Stimulated activated CD8-positive, alpha-beta memory T cell treated with anti-CD3 and anti-CD28 coated beads, Interleukin-12 subunit alpha, Interleukin-12 subunit beta, amount 100 ng/mL, for 24 hours (primary cell): ENCODE data around the gene SERPINB2.
"Not testable (repeated sequence)": the region's sequence is repeated elsewhere in the genome, so short reads cannot be mapped to it uniquely, and the experiment has no call there.

Source experiments
- DNase-seq: peaks from one replicate; pipeline ENCODE4 v3.0.0-alpha.2; 2020; ENCODE audit errors: extremely low read depth

SERPINB2 gene

GRCh38 chr18:63936156-63936931 lies 48.8 kb downstream of the SERPINB2 start:
- DNase-seq = no peak

- DNase-seq = no peak
Measured at GRCh38 chr18:63936932-63937393, 49.5 kb downstream of the SERPINB2 start.

DNA sequence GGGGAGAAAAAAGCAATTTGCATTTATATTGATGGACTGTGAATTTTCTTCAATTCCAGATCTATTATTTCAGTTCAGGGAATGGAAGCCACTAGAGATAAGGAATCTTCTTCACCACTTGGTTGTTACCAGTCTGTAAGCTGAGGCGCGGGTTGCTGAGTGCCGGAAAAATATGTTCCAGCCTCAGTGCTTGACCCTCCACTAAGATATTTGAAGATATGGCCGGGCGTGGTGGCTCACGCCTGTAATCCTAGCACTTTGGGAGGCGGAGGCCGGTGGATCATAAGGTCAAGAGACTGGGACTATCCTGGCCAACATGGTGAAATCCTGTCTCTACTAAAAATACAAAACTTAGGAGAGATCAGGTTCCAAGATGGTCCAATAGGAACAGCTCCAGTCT lies 52.5 kb downstream of the SERPINB2 start:
- DNase-seq = no peak

DNA sequence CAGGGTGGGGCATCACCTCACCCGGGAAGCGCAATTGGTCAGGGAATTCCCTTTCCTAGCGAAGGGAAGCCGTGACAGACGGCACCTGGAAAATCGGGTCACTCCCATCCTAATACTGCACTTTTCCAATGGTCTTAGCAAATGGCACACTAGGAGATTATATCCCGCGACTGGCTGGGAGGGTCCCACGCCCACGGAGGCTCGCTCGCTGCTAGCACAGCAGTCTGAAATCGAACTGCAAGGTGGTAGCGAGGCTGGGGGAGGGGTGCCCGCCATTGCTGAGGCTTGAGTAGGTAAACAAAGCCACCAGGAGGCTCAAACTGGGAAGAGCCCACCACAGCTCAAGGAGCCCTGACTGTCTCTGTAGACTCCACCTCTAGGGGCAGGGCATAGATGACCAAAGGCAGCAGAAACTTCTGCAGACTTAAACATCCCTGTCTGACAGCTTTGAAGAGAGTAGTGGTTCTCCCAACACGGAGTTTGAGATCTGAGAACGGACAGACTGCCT lies 53.1 kb downstream of the SERPINB2 start:
- not testable (repeated sequence) for DNase-seq

DNA sequence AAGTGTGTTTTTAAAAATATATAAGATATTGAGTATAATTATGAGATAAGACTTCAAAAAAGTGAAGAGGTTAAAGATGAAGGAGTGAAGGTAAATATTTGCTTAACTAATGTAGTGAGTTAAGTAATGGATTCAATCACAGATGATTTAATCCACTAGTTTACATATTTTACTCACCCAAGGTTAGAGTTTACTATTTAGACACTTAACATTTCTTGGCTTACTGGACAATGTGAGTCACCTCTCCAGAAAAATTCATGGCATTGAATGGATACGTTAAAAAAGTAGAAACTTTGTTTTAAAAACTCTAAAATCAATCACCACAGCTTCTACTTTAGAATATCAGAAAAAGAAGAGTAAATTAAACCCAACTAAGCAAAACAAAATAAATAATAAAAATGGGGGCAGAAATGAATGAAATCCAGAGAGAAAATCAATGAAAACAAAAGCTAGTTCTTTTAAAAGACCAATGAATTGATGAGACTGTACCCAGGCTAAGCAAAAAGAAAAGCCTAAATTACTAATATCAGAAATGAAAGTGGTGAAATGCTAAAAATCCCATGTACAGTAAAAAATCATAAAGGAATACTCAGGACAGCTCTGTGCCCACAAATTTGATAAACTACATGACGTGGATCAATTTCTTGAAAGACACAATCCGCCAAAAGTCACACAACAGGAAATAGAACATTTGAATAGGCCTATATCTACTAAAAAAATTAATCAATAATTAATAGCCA lies 59.7 kb downstream of the SERPINB2 start:
- no peak for DNase-seq

- DNase-seq = no peak
Measured at GRCh38 chr18:63949068-63949737, 61.7 kb downstream of the SERPINB2 start, which contains the start of gene HMSD. TSS of gene HMSD (plus strand) at chr18:63949301. CDS start at chr18:63953456, 4,155 bp downstream.

DNA sequence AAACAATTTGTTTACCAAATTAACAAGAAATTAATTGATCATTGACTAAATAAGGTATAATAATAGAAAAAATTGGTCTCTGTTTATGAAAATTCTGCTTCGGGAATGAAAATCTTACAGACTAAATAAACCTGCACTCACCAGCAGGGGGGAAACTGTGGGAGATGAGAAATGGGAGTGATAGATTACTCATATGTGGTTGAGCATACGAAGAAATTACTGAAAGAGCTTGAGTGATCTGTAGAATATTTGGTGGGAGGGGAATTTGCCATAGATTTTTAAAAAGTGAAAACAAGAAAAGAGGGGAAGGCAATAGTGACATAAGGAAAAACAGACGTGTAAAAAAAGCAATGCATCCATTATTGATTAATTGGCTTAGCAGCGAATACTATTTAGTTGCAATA lies 63.8 kb downstream of the SERPINB2 start:
- DNase-seq = no peak
